Osteoblast (primary cell): ENCODE results near the gene OSGIN1. TPM values are rescaled to one million over a fixed set of nuclear protein-coding genes. Genes with fewer than 3 reads are reported as not detected.

Source experiments
- DNase-seq: peaks from one replicate; pipeline ENCODE4 v3.0.0; 2011; ENCODE audit warnings: low spot score, mixed read lengths; ENCODE audit not compliant: insufficient read length; ENCODE audit errors: missing footprints
- H2AFZ ChIP-seq: 2 replicates; pipeline ENCODE4 v1.6.0; 2011; ENCODE audit warnings: mild to moderate bottlenecking, low read length
- H3K27ac ChIP-seq: 2 replicates; pipeline ENCODE4 v1.5.1; 2011; ENCODE audit warnings: mild to moderate bottlenecking, low read depth, low read length, moderate library complexity
- H3K27me3 ChIP-seq: 2 replicates; pipeline ENCODE4 v1.6.0; 2012; ENCODE audit warnings: mild to moderate bottlenecking, control low read depth, inconsistent platforms, low read length, moderate library complexity; ENCODE audit not compliant: insufficient read depth
- H3K36me3 ChIP-seq: 2 replicates; pipeline ENCODE4 v1.5.1; 2011; ENCODE audit warnings: mild to moderate bottlenecking, low read length, control low read depth, moderate library complexity; ENCODE audit not compliant: insufficient read depth
- H3K4me1 ChIP-seq: 2 replicates; pipeline ENCODE4 v1.5.1; 2011; ENCODE audit warnings: mild to moderate bottlenecking, low read length, control low read depth, moderate library complexity; ENCODE audit not compliant: insufficient read depth
- H3K4me2 ChIP-seq: 2 replicates; pipeline ENCODE4 v1.6.0; 2011; ENCODE audit warnings: mild to moderate bottlenecking, low read length; ENCODE audit not compliant: insufficient read depth
- H3K4me3 ChIP-seq: fragments of 200-600 bp; sonication (generic); 3 replicates; pipeline ENCODE4 v1.5.1; 2012; ENCODE audit warnings: mild to moderate bottlenecking, low read length, inconsistent platforms; ENCODE audit not compliant: insufficient read depth
- H3K79me2 ChIP-seq: 2 replicates; pipeline ENCODE4 v1.6.0; 2012; ENCODE audit warnings: mild to moderate bottlenecking, low read length, control low read depth, inconsistent platforms; ENCODE audit not compliant: insufficient read depth
- H3K9me3 ChIP-seq: 2 replicates; pipeline ENCODE4 v1.5.1; 2011; ENCODE audit warnings: low read depth, low read length, control low read depth
- H4K20me1 ChIP-seq: 2 replicates; pipeline ENCODE4 v1.6.0; 2012; ENCODE audit warnings: mild to moderate bottlenecking, low read length, control low read depth; ENCODE audit not compliant: insufficient read depth
- total RNA-seq: library from RNA; depleted of rRNA; stranded (reverse); fragments of >200 nt; gene quantifications from 2 replicates; pipeline ENCODE4 v1.2.3, GENCODE V29; 2012
- TF ChIP-seq, protein P1 (sequence below): IDR thresholded peaks from 2 replicates; pipeline ENCODE4 v1.5.1; 2011; ENCODE audit warnings: mild to moderate bottlenecking, low read depth, low read length, moderate library complexity; ENCODE audit errors: extremely low read depth

The OSGIN1 gene
- total RNA-seq, 1 donor, result 3.6 TPM

DNA sequence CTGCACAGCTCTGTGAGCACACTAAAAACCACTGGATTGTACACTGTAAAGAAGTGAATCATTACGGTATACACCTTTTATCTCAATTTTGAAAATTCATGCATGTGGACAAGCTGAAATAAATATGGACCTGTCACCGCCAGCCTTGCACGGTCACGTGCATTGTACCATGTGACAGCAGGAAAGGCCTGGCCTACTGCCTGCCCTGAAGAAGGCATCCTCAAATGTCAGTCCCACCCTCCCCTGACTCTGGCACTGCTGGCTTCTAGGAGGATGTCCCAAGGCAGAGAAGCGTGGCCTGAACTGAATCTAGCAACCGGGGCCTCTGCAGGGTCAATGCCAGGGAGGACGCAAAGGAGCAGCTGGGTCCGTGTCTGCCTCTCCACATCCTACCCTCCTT, 54.9 kb downstream of the OSGIN1 start:
- Histone ChIP-seq H3K9me3 (no peaks in the 10 kb centered on the region), H3K36me3 (no peaks in the 10 kb centered on the region), H4K20me1 (no peaks in the 10 kb centered on the region), H3K4me2 (no peak overlapping the region), H3K79me2 (no peaks in the 10 kb centered on the region), H3K27me3 (peaks cover 10% of the 10 kb centered on the region), H3K27ac (no peak overlapping the region), H3K4me3 (no peak overlapping the region), H2AFZ (no peak overlapping the region), H3K4me1 (no peaks in the 10 kb centered on the region)
- TF ChIP-seq, protein P1, sequence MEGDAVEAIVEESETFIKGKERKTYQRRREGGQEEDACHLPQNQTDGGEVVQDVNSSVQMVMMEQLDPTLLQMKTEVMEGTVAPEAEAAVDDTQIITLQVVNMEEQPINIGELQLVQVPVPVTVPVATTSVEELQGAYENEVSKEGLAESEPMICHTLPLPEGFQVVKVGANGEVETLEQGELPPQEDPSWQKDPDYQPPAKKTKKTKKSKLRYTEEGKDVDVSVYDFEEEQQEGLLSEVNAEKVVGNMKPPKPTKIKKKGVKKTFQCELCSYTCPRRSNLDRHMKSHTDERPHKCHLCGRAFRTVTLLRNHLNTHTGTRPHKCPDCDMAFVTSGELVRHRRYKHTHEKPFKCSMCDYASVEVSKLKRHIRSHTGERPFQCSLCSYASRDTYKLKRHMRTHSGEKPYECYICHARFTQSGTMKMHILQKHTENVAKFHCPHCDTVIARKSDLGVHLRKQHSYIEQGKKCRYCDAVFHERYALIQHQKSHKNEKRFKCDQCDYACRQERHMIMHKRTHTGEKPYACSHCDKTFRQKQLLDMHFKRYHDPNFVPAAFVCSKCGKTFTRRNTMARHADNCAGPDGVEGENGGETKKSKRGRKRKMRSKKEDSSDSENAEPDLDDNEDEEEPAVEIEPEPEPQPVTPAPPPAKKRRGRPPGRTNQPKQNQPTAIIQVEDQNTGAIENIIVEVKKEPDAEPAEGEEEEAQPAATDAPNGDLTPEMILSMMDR, result no peak
- DNase-seq, result no peak

GRCh38 chr16:84009282-84009681, 56.2 kb downstream of the OSGIN1 start:
- Histone ChIP-seq H4K20me1 (no peaks in the 10 kb centered on the region), H3K27ac (no peak overlapping the region), H3K79me2 (no peaks in the 10 kb centered on the region), H3K27me3 (peaks cover 4% of the 10 kb centered on the region), H3K4me1 (no peaks in the 10 kb centered on the region), H2AFZ (no peak overlapping the region), H3K4me2 (no peak overlapping the region), H3K9me3 (no peaks in the 10 kb centered on the region), H3K36me3 (no peaks in the 10 kb centered on the region), H3K4me3 (no peak overlapping the region)
- DNase-seq, result no peak
- TF ChIP-seq, protein P1, result no peak

DNA sequence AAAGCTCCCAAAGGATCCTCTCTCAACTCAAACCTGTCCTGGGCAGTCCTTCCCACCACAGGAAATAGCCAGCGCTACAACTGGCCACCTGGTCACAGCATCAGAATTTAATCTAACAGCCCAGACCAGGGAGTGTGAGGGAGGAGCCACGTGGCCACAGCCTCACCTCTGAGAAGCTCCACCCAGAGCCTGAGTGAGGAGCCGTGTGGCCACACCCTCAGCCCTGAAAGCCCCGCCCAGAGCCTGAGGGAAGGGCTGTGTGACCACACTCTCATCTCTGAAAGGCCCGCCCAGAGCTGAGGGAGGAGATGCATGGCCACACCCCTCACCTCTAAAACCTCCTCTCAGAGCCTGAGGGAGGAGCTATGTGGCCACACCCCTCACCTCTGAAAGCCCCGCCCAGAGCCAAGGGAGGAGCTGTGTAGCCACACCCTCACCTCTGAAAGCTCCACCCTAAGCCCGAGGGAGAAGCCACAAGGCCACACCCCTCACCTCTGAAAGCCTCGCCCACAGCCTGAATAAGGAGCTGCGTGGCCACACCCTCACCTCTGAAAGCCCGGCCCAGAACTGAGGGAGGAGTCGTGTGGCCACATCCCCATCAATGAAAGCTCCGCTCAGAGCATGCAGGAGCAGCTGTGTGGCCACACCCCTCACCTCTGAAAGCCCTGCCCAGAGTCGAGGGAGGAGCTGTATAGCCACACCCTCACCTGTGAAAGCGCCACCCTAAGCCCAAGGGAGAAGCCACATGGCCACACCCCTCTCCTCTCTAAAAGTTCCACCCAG, 60.9 kb downstream of the OSGIN1 start:
- Histone ChIP-seq H3K79me2 (no peaks in the 10 kb centered on the region), H3K36me3 (no peaks in the 10 kb centered on the region), H3K4me2 (no peak overlapping the region), H2AFZ (no peak overlapping the region), H3K9me3 (no peaks in the 10 kb centered on the region), H3K4me1 (no peaks in the 10 kb centered on the region), H3K27me3 (peaks cover 3% of the 10 kb centered on the region), H4K20me1 (no peaks in the 10 kb centered on the region), H3K27ac (no peak overlapping the region), H3K4me3 (no peak overlapping the region)
- TF ChIP-seq, protein P1, result no peak
- DNase-seq, result peak; percentile 77

DNA sequence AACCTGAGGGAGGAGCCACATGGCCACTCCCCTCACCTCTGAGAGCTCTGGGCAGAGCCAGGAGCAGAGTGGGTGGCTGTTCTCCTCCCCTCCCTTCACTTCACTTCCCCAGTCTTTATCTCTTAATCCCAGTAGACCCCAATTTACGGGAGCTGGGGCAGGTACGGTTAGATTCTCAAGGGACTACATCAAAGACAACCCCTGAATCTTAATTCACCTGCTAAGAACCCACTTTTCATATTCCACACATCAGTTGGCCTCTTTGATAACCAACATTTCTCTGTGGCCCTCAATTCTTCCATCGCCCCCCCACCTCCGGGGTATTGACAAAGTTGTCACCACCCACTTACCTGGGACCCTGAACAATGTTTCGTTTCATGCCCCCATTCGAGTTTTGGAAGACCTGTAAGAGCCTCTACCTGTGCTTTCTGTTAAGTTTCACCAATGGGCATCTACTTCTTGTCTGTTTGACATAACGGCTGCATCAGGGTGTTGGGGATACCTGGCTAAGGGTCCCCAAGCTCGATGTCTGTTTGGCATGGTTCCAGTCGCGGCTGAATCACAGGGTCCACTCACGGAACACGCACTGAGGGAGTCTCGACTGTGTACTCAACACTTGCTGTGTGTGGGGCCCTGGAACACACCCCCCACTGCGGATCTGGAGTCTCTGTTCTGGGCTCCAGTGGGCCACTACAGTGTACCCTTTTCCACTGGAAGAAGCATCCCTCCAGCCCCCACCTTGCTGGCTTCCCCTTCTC, 61.7 kb downstream of the OSGIN1 start:
- Histone ChIP-seq H3K4me2 (no peak overlapping the region), H3K4me1 (no peaks in the 10 kb centered on the region), H3K27ac (no peak overlapping the region), H3K27me3 (no peaks in the 10 kb centered on the region), H3K36me3 (no peaks in the 10 kb centered on the region), H3K4me3 (no peak overlapping the region), H4K20me1 (no peaks in the 10 kb centered on the region), H2AFZ (no peak overlapping the region), H3K79me2 (no peaks in the 10 kb centered on the region), H3K9me3 (no peaks in the 10 kb centered on the region)
- no peak for DNase-seq
- TF ChIP-seq, protein P1, result no peak
